ENCODE results near the gene ATP6V1B1. TPM values are rescaled to one million over a fixed set of nuclear protein-coding genes. Genes with fewer than 3 reads are reported as not detected.

ATP6V1B1 gene
- total and polyA plus RNA-seq, 2 of the 13 experiments (the other 11 are each of a cell fraction or from before 2014, with no cell fraction given): 0.58 to 1.6 TPM

GRCh38 chr2:70920367-70920715, 15.4 kb upstream of the ATP6V1B1 start:
- Histone ChIP-seq H4K20me1 (ENCODE audit: insufficient read depth, low read length) (no peaks in the 10 kb centered on the region), H3K4me2 (ENCODE audit: low read depth, low read length) (no peak overlapping the region), H3K27me3 (ENCODE audit: control insufficient read depth in 1 of 2, insufficient read depth in 2 of 2, low read length in 2 of 2) (no peaks in the 10 kb centered on the region), H3K4me1 (ENCODE audit: insufficient read depth, low read length) (peaks cover 22% of the 10 kb centered on the region), H3K36me3 (replicated peaks in 1 of 2; ENCODE audit: control insufficient read depth in 1 of 2, insufficient read depth in 2 of 2, low read length in 2 of 2) (no peaks in the 10 kb centered on the region), H3K9ac (ENCODE audit: insufficient read depth, low read depth, low read length) (no peak overlapping the region), H2AFZ (ENCODE audit: low read length) (no peak overlapping the region), H3K79me2 (ENCODE audit: insufficient read depth, low read length) (no peaks in the 10 kb centered on the region), H3K9me3 (ENCODE audit: low read length) (no peaks in the 10 kb centered on the region), H3K4me3 (replicated peaks in 1 of 3; ENCODE audit: insufficient read depth in 1 of 3, low read depth in 2 of 3, low read length in 3 of 3) (no peak overlapping the region), H3K27ac (ENCODE audit: extremely low read length, insufficient read depth, low read length) (no peak overlapping the region)
- 91% methylated on average over 3 of the region's 3 CpGs for WGBS (ENCODE audit: low lambda C conversion rate)
- POLR2A ChIA-PET: no interaction called here
- DNase-seq (ENCODE audit: low spot score) (no peak), FAIRE-seq (no peak), ATAC-seq (peak; percentile 15; the same call in 2 of the 3 replicates)
- in situ Hi-C loops (cut with HindIII; ENCODE audit: extremely low pct_ligation_motif_present, low pct_unique_long_range_greater_than_20kb): loop anchor here (5.0 kb wide), 1 partner anchor 48 kb away; no protein-coding TSS in a partner anchor
- TF ChIP-seq ZNF710 (CRISPR knock-in tag; IDR thresholded peaks at IDR 0.05; ENCODE audit: borderline replicate concordance) (no peak), ZNF430 (CRISPR knock-in tag; IDR thresholded peaks at IDR 0.05) (no peak), HMGA1 (CRISPR knock-in tag; conservative IDR thresholded peaks at IDR 0.05) (no peak), ETV6 (CRISPR knock-in tag; conservative IDR thresholded peaks at IDR 0.05) (no peak), THYN1 (CRISPR knock-in tag; IDR thresholded peaks at IDR 0.05; ENCODE audit: borderline replicate concordance, low read depth) (no peak), RNF2 (conservative IDR thresholded peaks at IDR 0.05; ENCODE audit: low read depth) (no peak), DR1 (CRISPR knock-in tag; IDR thresholded peaks at IDR 0.05) (no peak), NR2F6 (IDR thresholded peaks at IDR 0.05) (no peak), NR2F6 (CRISPR knock-in tag; IDR thresholded peaks at IDR 0.05) (no peak), NFYC (CRISPR knock-in tag; IDR thresholded peaks at IDR 0.05) (no peak), ZNF547 (CRISPR knock-in tag; IDR thresholded peaks at IDR 0.05) (no peak), ZSCAN9 (CRISPR knock-in tag; IDR thresholded peaks at IDR 0.05; ENCODE audit: borderline replicate concordance) (no peak), ZNF468 (CRISPR knock-in tag; IDR thresholded peaks at IDR 0.05) (no peak), KAT7 (CRISPR knock-in tag; IDR thresholded peaks at IDR 0.05; ENCODE audit: borderline replicate concordance) (no peak), ZNF776 (CRISPR knock-in tag; IDR thresholded peaks at IDR 0.05) (no peak), ZNF772 (CRISPR knock-in tag; IDR thresholded peaks at IDR 0.05) (no peak), NFATC3 (CRISPR knock-in tag; IDR thresholded peaks at IDR 0.05) (no peak), PHF20 (CRISPR knock-in tag; IDR thresholded peaks at IDR 0.05) (no peak), ETV5 (CRISPR knock-in tag; IDR thresholded peaks at IDR 0.05; ENCODE audit: borderline replicate concordance) (no peak), FOSL2 (CRISPR knock-in tag; IDR thresholded peaks at IDR 0.05) (no peak), ZNF44 (CRISPR knock-in tag; IDR thresholded peaks at IDR 0.05) (no peak)
- intact Hi-C loops (cut with micrococcal nuclease; ENCODE audit: unreplicated experiment): loop anchor here (1.0 to 2.0 kb wide), 3 partner anchors 26 to 132 kb away; no protein-coding TSS in a partner anchor
- CTCF ChIA-PET (ENCODE audit: low intra/inter-chr PET ratio, low total read pairs): interaction anchor here (0.9 to 7.1 kb wide), 6 partner anchors 26 to 130 kb away, joined by 3 to 124 read pairs (median 12); partner anchors contain the start of gene FIGLA
- no TSS peak for BruUV-seq (replicated peaks)

Measured in HepG2 (cell line).